ENCODE data around the gene ARHGEF2.

DNA sequence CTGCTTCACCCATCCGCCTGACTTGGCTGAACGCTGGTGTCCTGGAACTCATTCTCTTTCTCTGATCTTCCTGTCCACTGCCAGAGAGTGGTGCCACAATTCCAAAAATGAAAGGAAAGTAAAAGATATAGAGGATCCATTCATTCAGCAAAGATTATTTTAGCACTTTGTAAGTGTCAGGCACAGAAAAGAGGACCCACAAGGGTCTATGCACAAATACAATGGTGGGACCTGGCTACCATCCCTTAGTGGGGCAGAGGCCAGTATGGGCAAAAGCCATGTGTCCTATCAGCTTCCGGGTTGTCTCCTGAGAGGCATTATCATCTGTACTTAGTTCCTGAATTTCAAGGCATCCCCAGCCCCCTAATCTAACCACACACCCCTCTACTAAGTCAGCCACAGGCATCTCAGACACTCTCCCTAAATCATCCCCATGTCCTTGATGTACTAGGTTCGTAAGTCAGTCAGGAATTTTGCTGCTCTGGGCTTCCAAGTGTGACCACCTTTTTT lies 23.4 kb upstream of the ARHGEF2 start:
- TF ChIP-seq RAD21 (conservative IDR thresholded peaks at IDR 0.05 in 1 of 2, IDR thresholded peaks at IDR 0.05 in 1 of 2) (peak; percentile 25 to 35; a peak in 2 of 5 replicates), CEBPB (IDR thresholded peaks at IDR 0.05) (no peak), SREBF2 (IDR thresholded peaks at IDR 0.05) (no peak), POLR2A (IDR thresholded peaks at IDR 0.05; ENCODE audit: low read length) (no peak), CHD2 (IDR thresholded peaks at IDR 0.05; ENCODE audit: low read length, partially characterized antibody) (no peak), ESRRA (IDR thresholded peaks at IDR 0.05; ENCODE audit: borderline replicate concordance, low read length) (no peak), KDM1A (IDR thresholded peaks at IDR 0.05; ENCODE audit: low read depth) (no peak), GATA3 (IDR thresholded peaks at IDR 0.05; ENCODE audit: borderline replicate concordance) (no peak), MYC (IDR thresholded peaks at IDR 0.05; ENCODE audit: borderline replicate concordance, low read length) (no peak), CBX8 (IDR thresholded peaks at IDR 0.05) (no peak)
- TF ChIP-seq, protein P1, sequence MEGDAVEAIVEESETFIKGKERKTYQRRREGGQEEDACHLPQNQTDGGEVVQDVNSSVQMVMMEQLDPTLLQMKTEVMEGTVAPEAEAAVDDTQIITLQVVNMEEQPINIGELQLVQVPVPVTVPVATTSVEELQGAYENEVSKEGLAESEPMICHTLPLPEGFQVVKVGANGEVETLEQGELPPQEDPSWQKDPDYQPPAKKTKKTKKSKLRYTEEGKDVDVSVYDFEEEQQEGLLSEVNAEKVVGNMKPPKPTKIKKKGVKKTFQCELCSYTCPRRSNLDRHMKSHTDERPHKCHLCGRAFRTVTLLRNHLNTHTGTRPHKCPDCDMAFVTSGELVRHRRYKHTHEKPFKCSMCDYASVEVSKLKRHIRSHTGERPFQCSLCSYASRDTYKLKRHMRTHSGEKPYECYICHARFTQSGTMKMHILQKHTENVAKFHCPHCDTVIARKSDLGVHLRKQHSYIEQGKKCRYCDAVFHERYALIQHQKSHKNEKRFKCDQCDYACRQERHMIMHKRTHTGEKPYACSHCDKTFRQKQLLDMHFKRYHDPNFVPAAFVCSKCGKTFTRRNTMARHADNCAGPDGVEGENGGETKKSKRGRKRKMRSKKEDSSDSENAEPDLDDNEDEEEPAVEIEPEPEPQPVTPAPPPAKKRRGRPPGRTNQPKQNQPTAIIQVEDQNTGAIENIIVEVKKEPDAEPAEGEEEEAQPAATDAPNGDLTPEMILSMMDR (IDR thresholded peaks at IDR 0.05) = no peak
- TF ChIP-seq, protein P2, sequence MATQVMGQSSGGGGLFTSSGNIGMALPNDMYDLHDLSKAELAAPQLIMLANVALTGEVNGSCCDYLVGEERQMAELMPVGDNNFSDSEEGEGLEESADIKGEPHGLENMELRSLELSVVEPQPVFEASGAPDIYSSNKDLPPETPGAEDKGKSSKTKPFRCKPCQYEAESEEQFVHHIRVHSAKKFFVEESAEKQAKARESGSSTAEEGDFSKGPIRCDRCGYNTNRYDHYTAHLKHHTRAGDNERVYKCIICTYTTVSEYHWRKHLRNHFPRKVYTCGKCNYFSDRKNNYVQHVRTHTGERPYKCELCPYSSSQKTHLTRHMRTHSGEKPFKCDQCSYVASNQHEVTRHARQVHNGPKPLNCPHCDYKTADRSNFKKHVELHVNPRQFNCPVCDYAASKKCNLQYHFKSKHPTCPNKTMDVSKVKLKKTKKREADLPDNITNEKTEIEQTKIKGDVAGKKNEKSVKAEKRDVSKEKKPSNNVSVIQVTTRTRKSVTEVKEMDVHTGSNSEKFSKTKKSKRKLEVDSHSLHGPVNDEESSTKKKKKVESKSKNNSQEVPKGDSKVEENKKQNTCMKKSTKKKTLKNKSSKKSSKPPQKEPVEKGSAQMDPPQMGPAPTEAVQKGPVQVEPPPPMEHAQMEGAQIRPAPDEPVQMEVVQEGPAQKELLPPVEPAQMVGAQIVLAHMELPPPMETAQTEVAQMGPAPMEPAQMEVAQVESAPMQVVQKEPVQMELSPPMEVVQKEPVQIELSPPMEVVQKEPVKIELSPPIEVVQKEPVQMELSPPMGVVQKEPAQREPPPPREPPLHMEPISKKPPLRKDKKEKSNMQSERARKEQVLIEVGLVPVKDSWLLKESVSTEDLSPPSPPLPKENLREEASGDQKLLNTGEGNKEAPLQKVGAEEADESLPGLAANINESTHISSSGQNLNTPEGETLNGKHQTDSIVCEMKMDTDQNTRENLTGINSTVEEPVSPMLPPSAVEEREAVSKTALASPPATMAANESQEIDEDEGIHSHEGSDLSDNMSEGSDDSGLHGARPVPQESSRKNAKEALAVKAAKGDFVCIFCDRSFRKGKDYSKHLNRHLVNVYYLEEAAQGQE (IDR thresholded peaks at IDR 0.05) = no peak
